SK-N-SH treated with all-trans-retinoic acid at 6 μM for 48 hours (cell line): Measurements from ENCODE around the gene AGAP1.

ENCODE experiments used
- ARNTL ChIP-seq: fragments of 450-650 bp; formaldehyde crosslinking; IDR thresholded peaks from 2 replicates; pipeline ENCODE4 v1.5.0; 2020; ENCODE audit warnings: low read depth, mild to moderate bottlenecking, moderate library complexity, borderline replicate concordance
- BACH2 ChIP-seq: fragments of 250-450 bp; sonication (Bioruptor Pico); IDR thresholded peaks from 2 replicates; pipeline ENCODE4 v1.9.0; 2021; ENCODE audit warnings: mild to moderate bottlenecking, borderline replicate concordance
- CREB5 ChIP-seq: fragments of 250-450 bp; sonication (Bioruptor Pico); IDR thresholded peaks from 2 replicates; pipeline ENCODE4 v1.5.1; 2020; ENCODE audit warnings: low read depth, mild to moderate bottlenecking, moderate library complexity
- ISL1 ChIP-seq: fragments of 250-450 bp; sonication (Bioruptor Pico); IDR thresholded peaks from 2 replicates; pipeline ENCODE4 v2.1.2; 2022; ENCODE audit warnings: mild to moderate bottlenecking, moderate library complexity
- PATZ1 ChIP-seq: fragments of 250-450 bp; sonication (Bioruptor Pico); IDR thresholded peaks from 2 replicates; pipeline ENCODE4 v1.8.0; 2020; ENCODE audit warnings: mild to moderate bottlenecking, moderate library complexity, borderline replicate concordance
- POU6F1 ChIP-seq: fragments of 250-450 bp; sonication (Bioruptor Pico); IDR thresholded peaks from 2 replicates; pipeline ENCODE4 v1.8.0; 2021; ENCODE audit warnings: low read depth, mild to moderate bottlenecking, moderate library complexity, borderline replicate concordance
- ZNF8 ChIP-seq: fragments of 450-650 bp; formaldehyde crosslinking; IDR thresholded peaks from 2 replicates; pipeline ENCODE4 v1.5.0; 2020; ENCODE audit warnings: mild to moderate bottlenecking, moderate library complexity

GRCh38 chr2:235526166-235526565 lies 32.3 kb downstream of the AGAP1 start:
- TF ChIP-seq ZNF8: no peak
- no peak for TF ChIP-seq ARNTL (CRISPR knock-in tag)
- TF ChIP-seq CREB5 (CRISPR knock-in tag): no peak
- TF ChIP-seq PATZ1 (CRISPR knock-in tag): no peak
- no peak for TF ChIP-seq ISL1 (CRISPR knock-in tag)
- TF ChIP-seq BACH2: no peak
- TF ChIP-seq POU6F1 (CRISPR knock-in tag): no peak
